Measurements from ENCODE around the gene TAC1.

DNA sequence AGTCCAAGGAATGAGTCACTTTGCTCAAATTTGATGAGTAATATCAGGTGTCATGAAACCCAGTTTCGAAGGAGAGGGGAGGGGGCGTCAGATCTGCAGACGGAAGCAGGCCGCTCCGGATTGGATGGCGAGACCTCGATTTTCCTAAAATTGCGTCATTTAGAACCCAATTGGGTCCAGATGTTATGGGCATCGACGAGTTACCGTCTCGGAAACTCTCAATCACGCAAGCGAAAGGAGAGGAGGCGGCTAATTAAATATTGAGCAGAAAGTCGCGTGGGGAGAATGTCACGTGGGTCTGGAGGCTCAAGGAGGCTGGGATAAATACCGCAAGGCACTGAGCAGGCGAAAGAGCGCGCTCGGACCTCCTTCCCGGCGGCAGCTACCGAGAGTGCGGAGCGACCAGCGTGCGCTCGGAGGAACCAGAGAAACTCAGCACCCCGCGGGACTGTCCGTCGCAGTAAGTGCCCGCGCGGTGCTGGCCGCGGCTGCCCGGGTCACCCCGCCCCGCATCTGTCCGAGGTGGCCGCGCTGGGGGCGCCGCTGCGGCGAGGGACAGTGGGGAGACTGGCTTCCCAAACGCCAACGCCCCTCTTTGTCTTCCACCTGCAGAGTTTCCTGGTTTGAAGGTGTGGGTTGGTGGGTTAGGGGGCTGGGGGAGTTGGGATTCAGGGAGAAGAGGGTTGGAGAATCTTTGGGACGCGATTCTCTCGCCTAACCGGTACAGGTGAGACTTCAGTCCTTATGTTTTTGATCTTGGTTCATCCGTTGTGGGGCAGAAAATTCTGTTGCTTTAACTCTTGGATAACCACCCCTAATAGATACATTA lies at the start of gene TAC1:
- TF ChIP-seq CTCF (IDR thresholded peaks at IDR 0.05; ENCODE audit: extremely low read depth in 1 of 2, insufficient read depth in 1 of 2, low read depth in 1 of 2, low read length in 2 of 2) (no peak), FOS (IDR thresholded peaks at IDR 0.05; ENCODE audit: borderline replicate concordance, insufficient read depth, low read length) (no peak), POLR2A (IDR thresholded peaks at IDR 0.05; ENCODE audit: low read depth, low read length) (no peak), EZH2 (IDR thresholded peaks at IDR 0.05; ENCODE audit: borderline replicate concordance, low read depth, low read length, severe bottlenecking) (peak; percentile 43), POLR2AphosphoS5 (IDR thresholded peaks at IDR 0.05; ENCODE audit: insufficient read depth, low read depth, low read length) (no peak), MYC (IDR thresholded peaks at IDR 0.05; ENCODE audit: low read depth, low read length) (no peak), JUN (IDR thresholded peaks at IDR 0.05; ENCODE audit: borderline replicate concordance, insufficient read depth, insufficient read length, low read depth) (no peak)

Measured in endothelial cell of umbilical vein (primary cell).